H1 (cell line): Measurements from ENCODE around the gene TBRG4. TPM values are rescaled to one million over a fixed set of nuclear protein-coding genes. Genes with fewer than 3 reads are reported as not detected.

ENCODE experiments used
- ATF3 ChIP-seq: IDR thresholded peaks from 2 replicates; pipeline ENCODE4 v1.6.1; 2011; ENCODE audit warnings: low read depth, mild to moderate bottlenecking, low read length; ENCODE audit not compliant: insufficient read depth
- BACH1 ChIP-seq: IDR thresholded peaks from 2 replicates; pipeline ENCODE4 v1.6.1; 2012; ENCODE audit warnings: low read length, improper control_type of control experiment
- NRF1 ChIP-seq: IDR thresholded peaks from 2 replicates; pipeline ENCODE4 v1.6.1; 2011; ENCODE audit warnings: mild to moderate bottlenecking, low read depth, low read length, improper control_type of control experiment
- polyA plus RNA-seq, 7 experiments: library from polyadenylated mRNA; depleted of rRNA in 3 of 7; stranded (reverse) in 5 of 7; unstranded in 2 of 7; fragments of >200 nt in 5 of 7; fragments of 200-250 nt in 2 of 7; gene quantifications; 1 replicate in 5 of 7; 2 replicates in 1 of 7; 4 replicates in 1 of 7; pipeline versions ENCODE4 v1.2.1 to v1.2.3, GENCODE V29; 2011 to 2013; ENCODE audit warnings: missing spikeins in 2 of 7, mixed read lengths in 2 of 7
- total RNA-seq: library from RNA; stranded (reverse); fragmentation: NEBNext Ultra II Directional; extraction: Animal tissue kit (Norgen Biotek cat#: 25700); gene quantifications from 2 replicates; pipeline ENCODE4 v1.2.1, GENCODE V29; 2021

TBRG4 gene
- total and polyA plus RNA-seq, 2 of the 8 experiments (the other 6 are each of a cell fraction or from before 2014, with no cell fraction given), result 110 to 137 TPM

- no peak for TF ChIP-seq BACH1
- peak; percentile 88 for TF ChIP-seq ATF3
- no peak for TF ChIP-seq NRF1
Measured at GRCh38 chr7:45111298-45112223, at the start of gene TBRG4 (continued).
